Mucosa of descending colon (tissue), 3 donors: ENCODE results near the gene TIAM2. TPM values are rescaled to one million over a fixed set of nuclear protein-coding genes. Genes with fewer than 3 reads are reported as not detected.
A peak's percentile ranks its signal among the peaks of the same experiment; 100 is the strongest.
"Not testable (repeated sequence)": the region's sequence is repeated elsewhere in the genome, so short reads cannot be mapped to it uniquely, and the experiment has no call there.

ENCODE experiments used
- ATAC-seq: fragments of 200-7000 bp; cut with Tn5 transposase; one replicate; pipeline ENCODE4 v1.9.1; 2020; ENCODE audit warnings: mild to moderate bottlenecking, moderate library complexity
- DNase-seq, 3 donors: peaks; one replicate each; pipeline ENCODE4 v3.0.0-alpha.2; 2020
- H3K36me3 ChIP-seq: fragments of 200-600 bp; one replicate; pipeline ENCODE4 v1.8.0; 2021; ENCODE audit warnings: low read depth, mild to moderate bottlenecking
- H3K4me1 ChIP-seq: fragments of 200-600 bp; one replicate; pipeline ENCODE4 v1.8.0; 2021; ENCODE audit warnings: low read depth, mild to moderate bottlenecking
- H3K4me3 ChIP-seq: fragments of 200-600 bp; one replicate; pipeline ENCODE4 v1.8.0; 2021; ENCODE audit warnings: mild to moderate bottlenecking
- H3K9me3 ChIP-seq: fragments of 200-600 bp; one replicate; pipeline ENCODE4 v1.8.0; 2021; ENCODE audit warnings: mild to moderate bottlenecking
- intact Hi-C, 2 donors: fragments of 100-400 bp; cut with DNase I in 1 of 2; cut with micrococcal nuclease in 1 of 2; formaldehyde crosslinking; loops; one replicate each; pipeline versions ENCODE4 v1.11.0 to v1.11.1; 2022; cut with DNase I, micrococcal nuclease
- total RNA-seq, 3 donors: library from RNA; stranded (reverse); fragmentation: NEBNext Ultra II Directional in 2 of 3; extraction: Animal tissue kit (Norgen Biotek cat#: 25700) in 2 of 3; gene quantifications; one replicate each; pipeline versions ENCODE4 v1.2.1 to v1.2.4, GENCODE V29; 2021 to 2023
- TF ChIP-seq, protein P1 (sequence below): fragments of 200-600 bp; IDR thresholded peaks from one replicate; pipeline ENCODE4 v1.8.0; 2022; ENCODE audit warnings: antibody characterized with exemption, mild to moderate bottlenecking
- donor health status: DM: no; HTN: no; CAD: no; lungs with moderate emphysema.
- donor health status: DM: no; HTN: no; CAD: no.
- donor health status: DM: no; HTN: yes; CAD: no.

TIAM2 gene
- total RNA-seq, 3 donors from 2014 or later: 4.2 to 12.2 (median 9.8) TPM

DNA sequence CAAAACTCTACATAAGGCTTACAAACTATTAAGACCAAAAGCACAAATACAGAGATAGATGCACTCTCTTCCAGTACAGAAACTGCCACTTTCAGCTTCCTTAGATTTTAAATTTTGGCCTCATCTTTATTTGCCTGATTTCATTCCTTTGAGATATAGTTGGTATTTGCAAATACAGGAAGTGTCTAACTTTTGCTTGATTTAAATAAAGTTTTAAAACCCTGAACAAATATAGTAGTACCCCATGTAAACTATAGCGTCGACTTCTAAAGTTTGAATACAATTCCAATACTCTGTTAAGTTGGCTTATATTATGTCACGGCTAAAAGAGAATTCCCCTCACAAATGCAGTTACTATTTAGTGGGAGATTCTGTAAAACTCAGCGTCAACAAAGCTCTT, 267.5 kb downstream of the TIAM2 start:
- Histone ChIP-seq H3K4me1 (no peaks in the 10 kb centered on the region), H3K4me3 (no peak overlapping the region), H3K9me3 (no peaks in the 10 kb centered on the region), H3K36me3 (no peaks in the 10 kb centered on the region)
- no peak for DNase-seq
- TF ChIP-seq, protein P1, sequence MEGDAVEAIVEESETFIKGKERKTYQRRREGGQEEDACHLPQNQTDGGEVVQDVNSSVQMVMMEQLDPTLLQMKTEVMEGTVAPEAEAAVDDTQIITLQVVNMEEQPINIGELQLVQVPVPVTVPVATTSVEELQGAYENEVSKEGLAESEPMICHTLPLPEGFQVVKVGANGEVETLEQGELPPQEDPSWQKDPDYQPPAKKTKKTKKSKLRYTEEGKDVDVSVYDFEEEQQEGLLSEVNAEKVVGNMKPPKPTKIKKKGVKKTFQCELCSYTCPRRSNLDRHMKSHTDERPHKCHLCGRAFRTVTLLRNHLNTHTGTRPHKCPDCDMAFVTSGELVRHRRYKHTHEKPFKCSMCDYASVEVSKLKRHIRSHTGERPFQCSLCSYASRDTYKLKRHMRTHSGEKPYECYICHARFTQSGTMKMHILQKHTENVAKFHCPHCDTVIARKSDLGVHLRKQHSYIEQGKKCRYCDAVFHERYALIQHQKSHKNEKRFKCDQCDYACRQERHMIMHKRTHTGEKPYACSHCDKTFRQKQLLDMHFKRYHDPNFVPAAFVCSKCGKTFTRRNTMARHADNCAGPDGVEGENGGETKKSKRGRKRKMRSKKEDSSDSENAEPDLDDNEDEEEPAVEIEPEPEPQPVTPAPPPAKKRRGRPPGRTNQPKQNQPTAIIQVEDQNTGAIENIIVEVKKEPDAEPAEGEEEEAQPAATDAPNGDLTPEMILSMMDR: no peak
- intact Hi-C loops: no loop called here
- ATAC-seq: no peak

DNA sequence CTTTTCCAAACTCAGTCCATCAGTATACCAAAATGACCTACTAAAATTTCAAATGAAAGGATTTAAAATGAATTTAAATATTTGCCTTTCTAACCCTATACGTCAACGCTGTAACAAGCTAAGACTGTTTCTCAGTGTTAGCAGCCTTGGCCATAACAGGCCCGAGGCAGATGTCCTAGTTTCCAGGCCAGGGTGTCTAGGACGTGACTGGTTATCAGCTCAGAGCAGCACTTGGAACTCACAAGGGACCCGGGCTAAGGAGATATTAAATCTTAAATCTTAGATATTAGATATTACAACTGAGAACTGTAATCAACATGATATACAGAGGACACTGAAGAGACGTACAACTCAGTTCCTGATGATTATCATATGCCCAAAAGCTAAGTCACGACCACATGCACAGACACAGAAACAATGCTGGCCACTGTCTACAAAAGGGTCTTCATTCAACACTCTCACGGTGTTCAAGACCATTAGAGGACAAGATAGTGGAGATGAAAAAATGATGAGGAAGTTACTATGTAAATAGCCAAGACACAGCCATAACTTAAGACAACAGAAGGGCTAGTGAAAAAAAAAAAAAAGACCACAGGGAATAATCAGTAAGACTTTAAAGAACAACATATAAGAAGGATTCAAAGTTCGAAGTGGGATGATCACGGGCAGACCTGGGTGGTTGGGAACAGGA, 268.4 kb downstream of the TIAM2 start, which contains the start of gene CLDN20:
CLDN20 (plus strand) TSS at position 641 of the 691 bp plus-strand sequence. CDS start 11,707 bp downstream, outside the sequence.
- TF ChIP-seq, protein P1: no peak
- intact Hi-C loops: no loop called here
- Histone ChIP-seq H3K4me3 (no peak within 1 kb of the TSS), H3K9me3 (no peaks in the 10 kb centered on the region), H3K4me1 (no peaks in the 10 kb centered on the region), H3K36me3 (no peaks in the 10 kb centered on the region)
- DNase-seq (no peak), ATAC-seq (no peak)

DNA sequence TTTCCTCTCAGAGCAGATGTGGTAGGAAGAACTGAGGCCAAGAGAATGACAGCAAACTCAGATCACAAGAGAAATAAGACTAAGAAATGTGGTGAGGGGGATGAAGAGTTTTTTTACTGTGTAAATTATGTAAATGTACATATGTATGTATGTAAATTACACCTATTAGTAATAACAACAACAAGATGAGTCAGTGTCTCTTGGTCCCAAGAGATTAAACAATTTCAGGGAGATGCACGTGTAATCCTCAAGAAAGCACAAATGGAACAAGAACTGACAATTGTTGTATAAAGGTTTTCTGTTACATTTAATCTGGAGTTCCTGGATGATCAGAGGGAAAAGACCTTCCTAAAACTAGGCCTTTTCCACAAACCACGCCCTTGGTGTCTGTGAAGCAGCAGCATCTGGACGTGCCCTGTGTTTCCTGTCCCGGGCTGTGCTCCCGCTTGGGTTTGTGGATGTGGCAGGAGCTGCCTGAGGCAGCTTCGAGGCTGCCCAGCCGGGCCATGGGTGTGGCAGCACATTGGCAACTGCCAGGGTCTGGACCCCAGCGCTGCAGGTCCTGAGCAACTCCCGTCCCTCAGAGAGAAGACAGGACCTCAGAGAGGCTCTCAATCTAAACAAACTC, 269.7 kb downstream of the TIAM2 start:
- ATAC-seq (no peak), DNase-seq (no peak)
- TF ChIP-seq, protein P1: no peak
- H3K4me3 ChIP-seq: no peak overlapping the region
- no peaks in the 10 kb centered on the region for H3K36me3 ChIP-seq
- no peaks in the 10 kb centered on the region for H3K4me1 ChIP-seq
- no peaks in the 10 kb centered on the region for H3K9me3 ChIP-seq
- intact Hi-C loops: no loop called here

DNA sequence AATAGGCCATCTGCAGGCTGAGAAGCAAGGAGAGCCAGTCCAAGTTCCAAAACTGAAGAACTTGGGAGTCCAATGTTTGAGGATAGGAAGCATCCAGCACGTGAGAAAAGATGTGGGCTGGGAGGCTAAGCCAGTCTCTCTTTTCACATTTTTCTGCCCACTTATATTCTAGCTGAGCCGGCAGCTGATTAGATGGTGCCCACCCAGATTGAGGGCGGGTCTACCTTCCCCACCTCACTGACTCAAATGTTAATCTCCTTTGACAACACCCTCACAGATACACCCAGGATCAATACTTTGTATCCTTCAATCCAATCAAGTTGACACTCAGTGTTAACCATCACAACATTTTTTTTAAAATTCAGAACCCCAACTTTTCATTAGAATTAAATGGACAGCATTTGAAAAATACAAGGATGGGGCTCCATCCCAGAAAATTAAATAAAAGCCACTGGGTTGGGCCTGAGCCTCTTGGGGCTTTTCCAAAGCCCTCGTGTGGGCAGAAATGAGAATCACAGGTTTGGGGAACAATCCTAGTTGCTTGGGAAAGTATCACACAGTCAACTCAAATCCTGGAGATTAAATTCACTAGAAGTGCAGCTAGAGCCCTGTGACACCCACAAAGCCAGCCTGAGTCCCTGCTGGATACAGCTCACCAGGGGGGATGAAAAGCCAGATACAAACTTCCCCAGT, 270.9 kb downstream of the TIAM2 start:
- TF ChIP-seq, protein P1: no peak
- ATAC-seq (no peak), DNase-seq (no peak)
- intact Hi-C loops: no loop called here
- Histone ChIP-seq H3K4me3 (no peak overlapping the region), H3K9me3 (no peaks in the 10 kb centered on the region), H3K36me3 (no peaks in the 10 kb centered on the region), H3K4me1 (no peaks in the 10 kb centered on the region)

DNA sequence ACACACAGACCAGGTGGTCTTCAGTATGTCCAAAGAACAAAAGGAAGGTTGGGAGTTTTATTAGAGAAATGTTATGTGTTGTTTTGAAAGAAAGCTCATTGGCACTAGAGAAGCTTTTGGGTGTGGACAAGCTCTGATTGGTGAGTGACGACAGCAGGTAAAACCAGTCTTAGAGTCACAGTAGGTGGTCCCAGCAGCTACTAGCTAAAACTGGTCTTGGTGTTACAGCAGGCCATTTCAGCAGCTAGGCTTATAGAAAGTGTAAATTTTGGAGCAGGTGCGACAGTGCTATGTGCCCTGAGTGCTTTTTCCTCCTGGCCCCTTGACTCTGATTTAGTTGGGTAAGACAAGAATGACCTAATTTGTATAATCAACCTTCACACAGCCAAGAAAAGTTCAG, 272.3 kb downstream of the TIAM2 start:
- DNase-seq (no peak), ATAC-seq (no peak)
- Histone ChIP-seq H3K4me1 (no peaks in the 10 kb centered on the region), H3K9me3 (no peaks in the 10 kb centered on the region), H3K4me3 (no peak overlapping the region), H3K36me3 (no peaks in the 10 kb centered on the region)
- intact Hi-C loops: no loop called here
- TF ChIP-seq, protein P1: no peak

DNA sequence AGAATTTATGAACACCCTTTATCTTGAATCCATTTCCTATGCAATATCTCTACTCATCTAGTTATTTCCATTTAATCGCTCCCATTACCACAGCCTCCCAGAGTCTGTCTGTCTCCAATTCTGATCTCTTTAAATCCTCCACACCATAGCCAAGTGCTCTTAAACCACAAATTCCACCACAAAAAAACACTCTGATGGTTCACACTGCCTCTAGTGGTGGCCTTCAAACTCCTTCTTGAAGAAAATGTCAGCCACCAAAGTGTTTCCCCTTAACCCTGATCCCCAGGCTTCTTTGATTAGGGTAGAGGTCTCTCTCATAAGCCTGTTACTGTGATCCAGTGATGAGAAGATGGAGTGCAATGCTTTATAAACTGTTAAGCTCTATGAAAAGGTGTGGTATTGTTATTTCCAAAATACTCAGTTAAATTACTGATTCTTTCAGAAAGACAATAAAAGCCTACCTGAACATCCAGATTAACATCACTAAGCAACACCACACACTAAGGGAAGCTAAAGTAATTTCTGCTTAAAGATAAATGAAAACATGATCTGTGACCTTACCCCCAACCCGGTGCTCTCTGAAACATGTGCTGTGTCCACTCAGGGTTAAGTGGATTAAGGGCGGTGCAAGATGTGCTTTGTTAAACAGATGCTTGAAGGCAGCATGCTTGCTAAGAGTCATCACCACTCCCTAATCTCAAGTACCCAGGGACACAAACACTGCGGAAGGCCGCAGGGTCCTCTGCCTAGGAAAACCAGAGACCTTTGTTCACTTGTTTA, 273.2 kb downstream of the TIAM2 start:
- H3K36me3 ChIP-seq, H3K4me3 ChIP-seq, H3K9me3 ChIP-seq, H3K4me1 ChIP-seq, intact Hi-C loops, DNase-seq: not testable (repeated sequence)
- peak; percentile 36 for ATAC-seq
